ENCODE measurements around the gene TNFRSF17. TPM values are rescaled to one million over a fixed set of nuclear protein-coding genes. Genes with fewer than 3 reads are reported as not detected.

Gene TNFRSF17
- total RNA-seq, 1 experiment from 2014 or later = not detected

DNA sequence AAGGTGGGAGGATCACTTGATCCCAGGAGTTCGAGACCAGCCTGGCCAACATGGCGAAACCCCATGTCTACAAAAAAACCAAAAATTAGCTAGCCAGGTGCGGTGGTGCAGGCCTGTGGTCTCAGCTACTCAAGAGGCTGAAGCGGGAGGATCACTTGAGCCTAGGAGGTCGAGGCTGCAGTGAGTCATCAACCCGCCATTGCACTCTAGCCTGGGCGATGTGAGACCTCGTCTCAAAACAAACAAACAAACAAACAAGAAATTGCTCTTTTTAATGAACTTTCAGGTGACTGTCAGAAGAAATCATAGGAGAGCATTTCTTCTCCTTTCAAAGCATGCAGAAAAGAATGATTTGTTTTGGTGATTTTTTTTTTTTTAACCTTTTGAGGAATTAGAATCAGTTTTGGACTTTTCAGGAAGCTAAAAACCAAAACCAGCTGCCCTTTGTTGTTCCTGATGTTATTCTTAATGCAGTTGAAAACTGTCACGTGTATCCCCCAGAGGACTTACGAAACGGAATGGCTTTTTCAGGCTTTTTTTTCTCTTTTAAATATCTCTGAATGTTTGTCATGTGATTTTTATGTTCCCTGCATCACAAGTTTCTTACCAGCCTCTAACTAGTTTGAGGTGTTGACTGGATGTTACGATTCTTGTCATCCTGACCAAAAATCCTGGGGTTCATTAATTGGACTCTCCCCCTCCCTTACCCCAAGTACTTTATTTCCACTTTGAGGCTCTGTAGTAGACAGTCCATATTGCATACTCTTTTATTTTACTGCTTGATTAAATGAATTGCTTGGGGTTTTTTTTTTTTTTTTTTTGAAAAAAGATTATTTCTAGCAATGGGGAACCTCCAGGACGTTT is 45.6 kb downstream of the TNFRSF17 start:
- Histone ChIP-seq H3K9me2 (ENCODE audit: insufficient read depth) (no peaks in the 10 kb centered on the region), H3K4me2 (no peak overlapping the region), H3K36me3 (ENCODE audit: low read depth) (no peaks in the 10 kb centered on the region), H3K27ac (no peak overlapping the region), H2AFZ (no peak overlapping the region), H3F3A (ENCODE audit: insufficient read depth, low read depth) (no peaks in the 10 kb centered on the region), H3K4me3 (no peak overlapping the region), H3K4me1 (replicated peaks; ENCODE audit: insufficient read depth) (no peaks in the 10 kb centered on the region), H3K27me3 (ENCODE audit: insufficient read depth, low read depth) (no peaks in the 10 kb centered on the region), H3K79me2 (ENCODE audit: low read depth) (no peaks in the 10 kb centered on the region), H3K9me3 (ENCODE audit: insufficient read depth, low read depth) (no peaks in the 10 kb centered on the region), H4K20me1 (ENCODE audit: insufficient read depth) (no peaks in the 10 kb centered on the region)
- CTCF ChIA-PET = no interaction called here
- POLR2A ChIA-PET (ENCODE audit: unreplicated experiment) = no interaction called here
- no TSS peak for BruUV-seq (replicated peaks)
- TF ChIP-seq EZH2 (IDR thresholded peaks at IDR 0.05; ENCODE audit: low read depth) = no peak
- TF ChIP-seq, protein P1, sequence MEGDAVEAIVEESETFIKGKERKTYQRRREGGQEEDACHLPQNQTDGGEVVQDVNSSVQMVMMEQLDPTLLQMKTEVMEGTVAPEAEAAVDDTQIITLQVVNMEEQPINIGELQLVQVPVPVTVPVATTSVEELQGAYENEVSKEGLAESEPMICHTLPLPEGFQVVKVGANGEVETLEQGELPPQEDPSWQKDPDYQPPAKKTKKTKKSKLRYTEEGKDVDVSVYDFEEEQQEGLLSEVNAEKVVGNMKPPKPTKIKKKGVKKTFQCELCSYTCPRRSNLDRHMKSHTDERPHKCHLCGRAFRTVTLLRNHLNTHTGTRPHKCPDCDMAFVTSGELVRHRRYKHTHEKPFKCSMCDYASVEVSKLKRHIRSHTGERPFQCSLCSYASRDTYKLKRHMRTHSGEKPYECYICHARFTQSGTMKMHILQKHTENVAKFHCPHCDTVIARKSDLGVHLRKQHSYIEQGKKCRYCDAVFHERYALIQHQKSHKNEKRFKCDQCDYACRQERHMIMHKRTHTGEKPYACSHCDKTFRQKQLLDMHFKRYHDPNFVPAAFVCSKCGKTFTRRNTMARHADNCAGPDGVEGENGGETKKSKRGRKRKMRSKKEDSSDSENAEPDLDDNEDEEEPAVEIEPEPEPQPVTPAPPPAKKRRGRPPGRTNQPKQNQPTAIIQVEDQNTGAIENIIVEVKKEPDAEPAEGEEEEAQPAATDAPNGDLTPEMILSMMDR (conservative IDR thresholded peaks at IDR 0.05) = no peak
- intact Hi-C loops (cut with micrococcal nuclease; ENCODE audit: unreplicated experiment) = no loop called here
- no peak for DNase-seq

DNA sequence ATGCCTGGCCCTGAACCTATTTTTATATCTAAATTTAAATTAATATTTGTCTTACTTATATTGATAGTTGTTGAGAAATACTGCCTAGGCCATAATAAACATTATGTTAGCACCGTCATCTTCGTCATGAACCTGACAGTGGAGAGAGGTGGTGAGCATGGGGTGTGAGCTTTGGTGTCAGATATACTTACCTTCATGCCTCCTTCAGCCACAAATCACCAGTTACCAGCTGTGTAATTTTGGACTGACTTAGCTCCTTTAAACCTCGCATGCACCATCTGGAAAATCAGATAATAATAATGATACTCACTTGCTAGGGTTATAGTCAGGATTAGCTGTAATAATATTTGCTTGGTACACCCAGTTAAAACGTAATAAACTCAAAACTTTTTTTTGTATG is 46.6 kb downstream of the TNFRSF17 start:
- H4K20me1 ChIP-seq (ENCODE audit: insufficient read depth) = no peaks in the 10 kb centered on the region
- peaks cover 4% of the 10 kb centered on the region; the same call in 1 of the 2 replicates for H3K4me1 ChIP-seq (replicated peaks; ENCODE audit: insufficient read depth)
- no peaks in the 10 kb centered on the region for H3K9me3 ChIP-seq (ENCODE audit: insufficient read depth, low read depth)
- H3F3A ChIP-seq (ENCODE audit: insufficient read depth, low read depth) = peaks cover 8% of the 10 kb centered on the region; the same call in 1 of the 2 replicates
- BruUV-seq (replicated peaks) = no TSS peak
- H3K27me3 ChIP-seq (ENCODE audit: insufficient read depth, low read depth) = no peaks in the 10 kb centered on the region
- no peak overlapping the region for H2AFZ ChIP-seq
- no peaks in the 10 kb centered on the region for H3K79me2 ChIP-seq (ENCODE audit: low read depth)
- intact Hi-C loops (cut with micrococcal nuclease; ENCODE audit: unreplicated experiment) = no loop called here
- DNase-seq = no peak
- no peak overlapping the region for H3K27ac ChIP-seq
- POLR2A ChIA-PET (ENCODE audit: unreplicated experiment) = no interaction called here
- CTCF ChIA-PET = interaction anchor here (0.6 kb wide), 1 partner anchor 1737 kb away, joined by 3 read pairs; no protein-coding TSS in a partner anchor
- no peaks in the 10 kb centered on the region for H3K36me3 ChIP-seq (ENCODE audit: low read depth)
- H3K9me2 ChIP-seq (ENCODE audit: insufficient read depth) = no peaks in the 10 kb centered on the region
- TF ChIP-seq, protein P1 (conservative IDR thresholded peaks at IDR 0.05) = no peak
- no peak for TF ChIP-seq EZH2 (IDR thresholded peaks at IDR 0.05; ENCODE audit: low read depth)
- no peak overlapping the region for H3K4me2 ChIP-seq
- no peak overlapping the region for H3K4me3 ChIP-seq

DNA sequence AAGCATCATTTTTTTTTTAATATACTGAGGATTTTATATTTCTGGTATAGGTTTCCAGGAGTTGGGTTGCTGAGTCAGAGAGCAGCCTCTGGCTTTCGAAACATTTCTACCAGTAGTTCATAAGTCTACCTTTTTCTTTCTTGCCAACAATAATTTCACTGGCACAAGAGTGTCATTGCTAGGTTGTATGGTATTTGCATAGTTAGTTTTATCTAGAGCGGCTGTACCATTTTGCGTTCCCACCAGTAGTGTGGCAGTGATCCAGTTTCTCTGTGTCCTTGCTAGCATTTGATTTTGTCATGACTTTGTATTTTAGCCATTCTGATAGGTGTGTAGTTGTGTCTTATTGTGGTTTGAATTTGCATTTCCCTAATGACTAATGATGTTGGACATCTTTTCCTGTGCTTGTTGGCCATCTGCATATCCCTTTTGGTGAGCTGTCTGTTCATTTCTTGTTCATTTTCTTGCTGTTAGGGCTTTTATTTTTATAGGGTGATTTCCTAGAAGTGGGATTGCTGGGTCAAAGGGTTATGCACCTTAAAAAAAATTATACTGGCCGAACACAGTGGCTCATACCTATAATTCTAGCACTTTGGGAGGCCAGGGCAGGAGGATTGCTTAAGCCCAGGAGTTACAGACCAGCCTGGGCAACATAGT is 51.4 kb downstream of the TNFRSF17 start:
- Histone ChIP-seq H4K20me1 (ENCODE audit: insufficient read depth) (no peaks in the 10 kb centered on the region), H3K27me3 (ENCODE audit: insufficient read depth, low read depth) (no peaks in the 10 kb centered on the region), H3F3A (ENCODE audit: insufficient read depth, low read depth) (peaks cover 9% of the 10 kb centered on the region; the same call in 1 of the 2 replicates), H3K9me3 (ENCODE audit: insufficient read depth, low read depth) (no peaks in the 10 kb centered on the region), H3K4me3 (no peak overlapping the region), H3K36me3 (ENCODE audit: low read depth) (no peaks in the 10 kb centered on the region), H3K79me2 (ENCODE audit: low read depth) (no peaks in the 10 kb centered on the region), H3K27ac (no peak overlapping the region), H3K4me2 (no peak overlapping the region), H3K9me2 (ENCODE audit: insufficient read depth) (no peaks in the 10 kb centered on the region), H3K4me1 (replicated peaks; ENCODE audit: insufficient read depth) (peaks cover 5% of the 10 kb centered on the region; the same call in 1 of the 2 replicates), H2AFZ (no peak overlapping the region)
- TF ChIP-seq EZH2 (IDR thresholded peaks at IDR 0.05; ENCODE audit: low read depth) = no peak
- TF ChIP-seq, protein P1 (conservative IDR thresholded peaks at IDR 0.05) = no peak
- intact Hi-C loops (cut with micrococcal nuclease; ENCODE audit: unreplicated experiment) = no loop called here
- DNase-seq = no peak
- POLR2A ChIA-PET (ENCODE audit: unreplicated experiment) = no interaction called here
- CTCF ChIA-PET = no interaction called here
- no TSS peak for BruUV-seq (replicated peaks)
